OCI-LY3 (cell line): ENCODE results near the gene SH2B3.

Experiments
- CTCF ChIP-seq: fragments of 200-600, 300-600 bp; sonication (generic); IDR thresholded peaks from 2 replicates; pipeline ENCODE4 v1.5.1; 2014; ENCODE audit warnings: antibody characterized with exemption, low read length, low read depth
- EZH2phosphoT487 ChIP-seq: fragments of 200-600 bp; shearing (Covaris generic); IDR thresholded peaks from 2 replicates; pipeline ENCODE4 v1.6.1; 2018; ENCODE audit warnings: antibody characterized with exemption, mixed run types, low read depth

DNA sequence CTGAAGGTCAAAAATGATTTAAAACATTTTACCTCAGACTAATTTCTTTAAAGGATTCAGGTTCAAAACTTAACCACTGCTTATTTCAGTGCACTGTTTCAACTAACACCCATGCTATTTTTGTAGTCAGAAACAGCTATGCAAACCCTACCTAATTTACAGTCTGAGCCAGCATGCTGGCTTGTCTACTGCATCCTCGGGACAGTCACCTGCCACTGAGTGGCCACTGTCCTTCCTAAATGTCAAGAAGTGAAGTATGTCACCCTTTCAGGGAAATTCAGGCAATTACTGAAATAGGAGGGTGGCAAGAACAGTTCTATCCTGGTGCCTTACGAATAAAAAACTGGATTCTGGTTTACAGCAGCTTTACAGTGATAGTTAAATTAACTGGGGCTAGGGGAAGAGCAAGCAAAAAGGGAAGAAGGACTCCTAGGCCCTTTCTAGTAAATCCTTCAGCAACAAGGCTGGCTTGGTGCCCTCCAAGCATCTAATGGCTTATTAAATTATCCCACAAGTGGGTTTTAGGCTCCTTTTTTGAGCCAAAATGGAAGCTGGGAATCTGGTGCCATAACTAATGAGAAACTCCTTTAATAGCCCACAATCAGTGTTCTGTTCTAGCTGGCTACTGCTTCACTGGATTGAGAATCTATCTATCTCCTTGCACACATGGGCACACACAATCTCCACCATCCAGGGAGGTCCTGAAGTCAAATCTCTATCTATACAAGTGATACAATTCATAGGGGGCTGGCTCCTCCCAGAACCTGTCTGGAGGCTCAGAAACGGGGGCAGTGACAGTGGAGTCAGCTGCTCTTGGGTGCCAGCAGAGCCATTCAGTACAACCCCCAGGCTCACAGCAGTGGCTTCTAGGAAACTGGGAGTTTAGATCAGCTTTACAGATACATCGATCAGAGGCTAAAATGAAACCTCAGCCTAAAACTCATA lies 43.4 kb downstream of the SH2B3 start:
- TF ChIP-seq CTCF (no peak), EZH2phosphoT487 (no peak)
